ENCODE data around the gene IL17B. TPM values are rescaled to one million over a fixed set of nuclear protein-coding genes. Genes with fewer than 3 reads are reported as not detected.
A peak's percentile ranks its signal among the peaks of the same experiment; 100 is the strongest.

IL17B gene
- total RNA-seq, 2 experiments from 2014 or later, result not detected

GRCh38 chr5:149388498-149389190 lies 9.6 kb upstream of the IL17B start:
- H3K27me3 Mint-ChIP-seq, result no peaks in the 10 kb centered on the region
- CTCF ChIA-PET, result interaction anchor here (1.4 to 2.4 kb wide), 2 partner anchors 20 to 82 kb away, joined by 3 to 7 read pairs; no protein-coding TSS in a partner anchor
- peaks cover 3% of the 10 kb centered on the region for H3K9me3 Mint-ChIP-seq

GRCh38 chr5:149387982-149388381 lies 8.9 kb upstream of the IL17B start:
- H3K27me3 Mint-ChIP-seq, result no peaks in the 10 kb centered on the region
- POLR2A ChIA-PET, result no interaction called here
- CTCF ChIA-PET, result interaction anchor here (1.4 to 2.4 kb wide), 2 partner anchors 20 to 81 kb away, joined by 3 to 7 read pairs; no protein-coding TSS in a partner anchor
- H3K27ac Mint-ChIP-seq, result no peak overlapping the region
- peaks cover 3% of the 10 kb centered on the region for H3K9me3 Mint-ChIP-seq
- H3K4me1 Mint-ChIP-seq, result no peaks in the 10 kb centered on the region
- no peak overlapping the region for H3K4me3 Mint-ChIP-seq
- no peak for DNase-seq
- no peaks in the 10 kb centered on the region for H3K36me3 Mint-ChIP-seq (ENCODE audit: low read depth)

More at GRCh38 chr5:149388498-149389190, 9.6 kb upstream of the IL17B start:
- no peak for DNase-seq
- Mint-ChIP-seq H3K36me3 (ENCODE audit: low read depth) (no peaks in the 10 kb centered on the region), H3K4me3 (no peak overlapping the region), H3K27ac (no peak overlapping the region), H3K4me1 (no peaks in the 10 kb centered on the region)
- POLR2A ChIA-PET, result no interaction called here

GRCh38 chr5:149387081-149387631 lies 8.1 kb upstream of the IL17B start:
- Mint-ChIP-seq H3K27me3 (no peaks in the 10 kb centered on the region), H3K27ac (no peak overlapping the region), H3K4me3 (no peak overlapping the region), H3K36me3 (ENCODE audit: low read depth) (no peaks in the 10 kb centered on the region), H3K9me3 (peaks cover 3% of the 10 kb centered on the region), H3K4me1 (no peaks in the 10 kb centered on the region)
- DNase-seq, result no peak
- ChIA-PET POLR2A (no interaction called here), CTCF (interaction anchor here (1.4 to 2.4 kb wide), 2 partner anchors 12 to 19 kb away, joined by 5 to 7 read pairs; no protein-coding TSS in a partner anchor)

- H3K27me3 Mint-ChIP-seq, result no peaks in the 10 kb centered on the region
- peaks cover 3% of the 10 kb centered on the region for H3K9me3 Mint-ChIP-seq
- no peak overlapping the region for H3K27ac Mint-ChIP-seq
- H3K4me3 Mint-ChIP-seq, result no peak overlapping the region
- H3K36me3 Mint-ChIP-seq (ENCODE audit: low read depth), result no peaks in the 10 kb centered on the region
- POLR2A ChIA-PET, result no interaction called here
- H3K4me1 Mint-ChIP-seq, result no peaks in the 10 kb centered on the region
- CTCF ChIA-PET, result interaction anchor here (0.9 to 2.4 kb wide), 5 partner anchors 11 to 188 kb away, joined by 3 to 7 read pairs (median 4); no protein-coding TSS in a partner anchor
- DNase-seq, result no peak
These were observed 7.1 kb upstream of the IL17B start for GRCh38 chr5:149386166-149386565.

GRCh38 chr5:149383399-149383798 lies 4.3 kb upstream of the IL17B start:
- Mint-ChIP-seq H3K27ac (no peak overlapping the region), H3K4me1 (no peaks in the 10 kb centered on the region), H3K9me3 (peaks cover 3% of the 10 kb centered on the region), H3K4me3 (no peak overlapping the region), H3K36me3 (ENCODE audit: low read depth) (no peaks in the 10 kb centered on the region), H3K27me3 (no peaks in the 10 kb centered on the region)
- ChIA-PET CTCF (interaction anchor here (1.2 to 2.9 kb wide), 4 partner anchors 8 to 48 kb away, joined by 3 to 8 read pairs (median 3); no protein-coding TSS in a partner anchor), POLR2A (no interaction called here)
- no peak for DNase-seq

- DNase-seq, result no peak
- H3K27ac Mint-ChIP-seq, result no peak overlapping the region
- POLR2A ChIA-PET, result no interaction called here
These were observed 3.6 kb upstream of the IL17B start for GRCh38 chr5:149382517-149383220.

GRCh38 chr5:149381986-149382338 lies 2.9 kb upstream of the IL17B start:
- ChIA-PET CTCF (interaction anchor here (0.6 to 2.9 kb wide), 12 partner anchors 9 to 237 kb away, joined by 3 to 22 read pairs (median 3); no protein-coding TSS in a partner anchor), POLR2A (no interaction called here)
- no peaks in the 10 kb centered on the region for H3K9me3 Mint-ChIP-seq
- no peaks in the 10 kb centered on the region for H3K4me1 Mint-ChIP-seq
- DNase-seq, result peak; percentile 77
- H3K36me3 Mint-ChIP-seq (ENCODE audit: low read depth), result no peaks in the 10 kb centered on the region
- no peak overlapping the region for H3K27ac Mint-ChIP-seq
- H3K4me3 Mint-ChIP-seq, result no peak overlapping the region
- no peaks in the 10 kb centered on the region for H3K27me3 Mint-ChIP-seq

More at GRCh38 chr5:149382517-149383220, 3.6 kb upstream of the IL17B start:
- Mint-ChIP-seq H3K9me3 (no peaks in the 10 kb centered on the region), H3K4me3 (no peak overlapping the region), H3K4me1 (no peaks in the 10 kb centered on the region), H3K36me3 (ENCODE audit: low read depth) (no peaks in the 10 kb centered on the region), H3K27me3 (no peaks in the 10 kb centered on the region)
- CTCF ChIA-PET, result interaction anchor here (1.3 to 2.9 kb wide), 7 partner anchors 9 to 73 kb away, joined by 3 to 22 read pairs (median 3); no protein-coding TSS in a partner anchor

GRCh38 chr5:149381261-149381985 lies 2.3 kb upstream of the IL17B start:
- H3K27me3 Mint-ChIP-seq, result no peaks in the 10 kb centered on the region
- no peak overlapping the region for H3K4me3 Mint-ChIP-seq
- no peak for DNase-seq
- H3K9me3 Mint-ChIP-seq, result no peaks in the 10 kb centered on the region
- ChIA-PET CTCF (interaction anchor here (0.6 to 2.9 kb wide), 12 partner anchors 8 to 238 kb away, joined by 3 to 22 read pairs (median 3); no protein-coding TSS in a partner anchor), POLR2A (interaction anchor here (0.6 kb wide), 1 partner anchor 245 kb away, joined by 3 read pairs; no protein-coding TSS in a partner anchor)
- no peaks in the 10 kb centered on the region for H3K36me3 Mint-ChIP-seq (ENCODE audit: low read depth)
- H3K4me1 Mint-ChIP-seq, result no peaks in the 10 kb centered on the region
- H3K27ac Mint-ChIP-seq, result no peak overlapping the region

- ChIA-PET POLR2A (no interaction called here), CTCF (interaction anchor here (0.6 to 2.9 kb wide), 11 partner anchors 11 to 195 kb away, joined by 3 to 22 read pairs (median 3); no protein-coding TSS in a partner anchor)
- no peaks in the 10 kb centered on the region for H3K4me1 Mint-ChIP-seq
- H3K36me3 Mint-ChIP-seq (ENCODE audit: low read depth), result no peaks in the 10 kb centered on the region
- no peaks in the 10 kb centered on the region for H3K27me3 Mint-ChIP-seq
- H3K9me3 Mint-ChIP-seq, result no peaks in the 10 kb centered on the region
- H3K4me3 Mint-ChIP-seq, result no peak overlapping the region
- DNase-seq, result no peak
- no peak overlapping the region for H3K27ac Mint-ChIP-seq
These were observed 1.5 kb upstream of the IL17B start for GRCh38 chr5:149380466-149381121.

GRCh38 chr5:149379818-149380374 lies 804 bp upstream of the IL17B start:
- H3K9me3 Mint-ChIP-seq, result no peaks in the 10 kb centered on the region
- H3K27ac Mint-ChIP-seq, result no peak overlapping the region
- no peaks in the 10 kb centered on the region for H3K27me3 Mint-ChIP-seq
- no peak overlapping the region for H3K4me3 Mint-ChIP-seq
- POLR2A ChIA-PET, result no interaction called here
- no peaks in the 10 kb centered on the region for H3K4me1 Mint-ChIP-seq
- CTCF ChIA-PET, result interaction anchor here (0.6 to 1.5 kb wide), 8 partner anchors 11 to 195 kb away, joined by 3 to 6 read pairs (median 3); no protein-coding TSS in a partner anchor
- DNase-seq, result no peak
- H3K36me3 Mint-ChIP-seq (ENCODE audit: low read depth), result no peaks in the 10 kb centered on the region

GRCh38 chr5:149378241-149378820 lies 761 bp downstream of the IL17B start:
- CTCF ChIA-PET, result no interaction called here
- no peaks in the 10 kb centered on the region for H3K27me3 Mint-ChIP-seq
- DNase-seq, result no peak
- no peaks in the 10 kb centered on the region for H3K4me1 Mint-ChIP-seq
- POLR2A ChIA-PET, result no interaction called here
- H3K9me3 Mint-ChIP-seq, result no peaks in the 10 kb centered on the region
- no peaks in the 10 kb centered on the region for H3K36me3 Mint-ChIP-seq (ENCODE audit: low read depth)
- H3K27ac Mint-ChIP-seq, result no peak overlapping the region
- H3K4me3 Mint-ChIP-seq, result no peak overlapping the region
